ENCODE results near the gene REL.
"Not testable (repeated sequence)": the region's sequence is repeated elsewhere in the genome, so short reads cannot be mapped to it uniquely, and the experiment has no call there.

The REL gene

GRCh38 chr2:60907329-60907728, 26.0 kb downstream of the REL start:
- in situ Hi-C loops (cut with MboI; ENCODE audit: low sequenced_read_pairs), result no loop called here

GRCh38 chr2:60925994-60926740, 44.8 kb downstream of the REL start:
- in situ Hi-C loops (cut with MboI; ENCODE audit: low sequenced_read_pairs), result no loop called here

GRCh38 chr2:60926741-60927552, 45.6 kb downstream of the REL start:
- in situ Hi-C loops (cut with MboI; ENCODE audit: low sequenced_read_pairs), result no loop called here

- in situ Hi-C loops (cut with MboI; ENCODE audit: low sequenced_read_pairs), result not testable (repeated sequence)
These were observed 50.7 kb downstream of the REL start for GRCh38 chr2:60932061-60932460.

GRCh38 chr2:60932954-60933353, 51.6 kb downstream of the REL start:
- in situ Hi-C loops (cut with MboI; ENCODE audit: low sequenced_read_pairs), result no loop called here

- in situ Hi-C loops (cut with MboI; ENCODE audit: low sequenced_read_pairs), result no loop called here
These were observed 52.9 kb downstream of the REL start for GRCh38 chr2:60934165-60934722.

GRCh38 chr2:60936757-60937156, 55.4 kb downstream of the REL start:
- in situ Hi-C loops (cut with MboI; ENCODE audit: low sequenced_read_pairs), result no loop called here

- in situ Hi-C loops (cut with MboI; ENCODE audit: low sequenced_read_pairs), result no loop called here
These were observed 56.9 kb downstream of the REL start for GRCh38 chr2:60938301-60938700.

GRCh38 chr2:60939622-60940021, 58.2 kb downstream of the REL start:
- in situ Hi-C loops (cut with MboI; ENCODE audit: low sequenced_read_pairs), result no loop called here

- in situ Hi-C loops (cut with MboI; ENCODE audit: low sequenced_read_pairs), result no loop called here
These were observed 64.0 kb downstream of the REL start for GRCh38 chr2:60945341-60945740.

GRCh38 chr2:60947056-60947455, 65.7 kb downstream of the REL start:
- in situ Hi-C loops (cut with MboI; ENCODE audit: low sequenced_read_pairs), result no loop called here

GRCh38 chr2:60948161-60948560, 66.8 kb downstream of the REL start:
- in situ Hi-C loops (cut with MboI; ENCODE audit: low sequenced_read_pairs), result no loop called here

- in situ Hi-C loops (cut with MboI; ENCODE audit: low sequenced_read_pairs), result no loop called here
These were observed 67.7 kb downstream of the REL start for GRCh38 chr2:60948926-60949579.

GRCh38 chr2:60954139-60954538, 72.8 kb downstream of the REL start:
- in situ Hi-C loops (cut with MboI; ENCODE audit: low sequenced_read_pairs), result no loop called here

- in situ Hi-C loops (cut with MboI; ENCODE audit: low sequenced_read_pairs), result no loop called here
These were observed 75.8 kb downstream of the REL start for GRCh38 chr2:60957224-60957623.

GRCh38 chr2:60957643-60958042, 76.3 kb downstream of the REL start:
- in situ Hi-C loops (cut with MboI; ENCODE audit: low sequenced_read_pairs), result no loop called here

GRCh38 chr2:60958361-60958760, 77.0 kb downstream of the REL start:
- in situ Hi-C loops (cut with MboI; ENCODE audit: low sequenced_read_pairs), result no loop called here

GRCh38 chr2:60958800-60959199, 77.4 kb downstream of the REL start:
- in situ Hi-C loops (cut with MboI; ENCODE audit: low sequenced_read_pairs), result no loop called here

GRCh38 chr2:60959501-60959900, 78.1 kb downstream of the REL start:
- in situ Hi-C loops (cut with MboI; ENCODE audit: low sequenced_read_pairs), result no loop called here

GRCh38 chr2:60960706-60961105, 79.3 kb downstream of the REL start:
- in situ Hi-C loops (cut with MboI; ENCODE audit: low sequenced_read_pairs), result no loop called here

- in situ Hi-C loops (cut with MboI; ENCODE audit: low sequenced_read_pairs), result no loop called here
These were observed 80.1 kb downstream of the REL start for GRCh38 chr2:60961457-60961856.

Measured in hTERT RPE-1 (cell line).